ENCODE measurements around the gene BRD2. TPM values are rescaled to one million over a fixed set of nuclear protein-coding genes. Genes with fewer than 3 reads are reported as not detected.

The BRD2 gene
- total RNA-seq, 1 donor from 2014 or later: 140 TPM

GRCh38 chr6:32995448-32995847 lies 27.1 kb downstream of the BRD2 start:
- no peak overlapping the region for H3K27ac ChIP-seq
- no peaks in the 10 kb centered on the region for H3K9me3 ChIP-seq
- intact Hi-C loops (cut with DNase I): no loop called here
- no peaks in the 10 kb centered on the region for H3K27me3 ChIP-seq
- no peaks in the 10 kb centered on the region for H3K36me3 ChIP-seq
- no peak for TF ChIP-seq CTCF (IDR thresholded peaks at IDR 0.05)
- no peaks in the 10 kb centered on the region for H3K4me1 ChIP-seq
- no peak overlapping the region for H3K4me3 ChIP-seq
- no peak for DNase-seq (ENCODE audit: low spot score in 2 of 2)

- Histone ChIP-seq H3K27ac (no peak overlapping the region), H3K9me3 (no peaks in the 10 kb centered on the region), H3K27me3 (no peaks in the 10 kb centered on the region), H3K4me3 (no peak overlapping the region), H3K4me1 (no peaks in the 10 kb centered on the region), H3K36me3 (no peaks in the 10 kb centered on the region)
- intact Hi-C loops (cut with DNase I): no loop called here
- no peak for TF ChIP-seq CTCF (IDR thresholded peaks at IDR 0.05)
- no peak for DNase-seq (ENCODE audit: low spot score in 2 of 2)
Observed at GRCh38 chr6:33000055-33000454, 31.7 kb downstream of the BRD2 start.

- no peaks in the 10 kb centered on the region for H3K9me3 ChIP-seq
- H3K4me1 ChIP-seq: no peaks in the 10 kb centered on the region
- no peak overlapping the region for H3K27ac ChIP-seq
- H3K4me3 ChIP-seq: no peak overlapping the region
- H3K27me3 ChIP-seq: no peaks in the 10 kb centered on the region
- no peaks in the 10 kb centered on the region for H3K36me3 ChIP-seq
- no peak for TF ChIP-seq CTCF (IDR thresholded peaks at IDR 0.05)
- DNase-seq (ENCODE audit: low spot score in 2 of 2): no peak
- intact Hi-C loops (cut with DNase I): no loop called here
Observed at GRCh38 chr6:33001685-33002084, 33.3 kb downstream of the BRD2 start.

- intact Hi-C loops (cut with DNase I): no loop called here
- Histone ChIP-seq H3K4me1 (no peaks in the 10 kb centered on the region), H3K9me3 (no peaks in the 10 kb centered on the region), H3K36me3 (no peaks in the 10 kb centered on the region), H3K27me3 (no peaks in the 10 kb centered on the region), H3K4me3 (no peak overlapping the region), H3K27ac (no peak overlapping the region)
- DNase-seq (ENCODE audit: low spot score in 2 of 2): no peak
- no peak for TF ChIP-seq CTCF (IDR thresholded peaks at IDR 0.05)
Observed at GRCh38 chr6:33004940-33005339, 36.5 kb downstream of the BRD2 start.

- TF ChIP-seq CTCF (IDR thresholded peaks at IDR 0.05): no peak
- Histone ChIP-seq H3K9me3 (no peaks in the 10 kb centered on the region), H3K27me3 (no peaks in the 10 kb centered on the region), H3K27ac (no peak overlapping the region), H3K36me3 (no peaks in the 10 kb centered on the region), H3K4me3 (no peak overlapping the region), H3K4me1 (no peaks in the 10 kb centered on the region)
- intact Hi-C loops (cut with DNase I): no loop called here
- no peak for DNase-seq (ENCODE audit: low spot score in 2 of 2)
Observed at GRCh38 chr6:33007831-33008400, 39.5 kb downstream of the BRD2 start.
